Left ventricle myocardium inferior (tissue), 1 donor: Measurements from ENCODE around the gene ACSL3. TPM values are rescaled to one million over a fixed set of nuclear protein-coding genes. Genes with fewer than 3 reads are reported as not detected.
A peak's percentile ranks its signal among the peaks of the same experiment; 100 is the strongest.

Source experiments
- DNase-seq: peaks from one replicate; pipeline ENCODE4 v3.0.0-alpha.2; 2020
- H3K27ac ChIP-seq: fragments of 200-600 bp; replicated peaks from 2 replicates; pipeline ENCODE4 v1.8.0; 2021
- H3K27me3 ChIP-seq: fragments of 200-600 bp; 2 replicates; pipeline ENCODE4 v1.8.0; 2021; ENCODE audit warnings: low read depth
- H3K36me3 ChIP-seq: fragments of 200-600 bp; 2 replicates; pipeline ENCODE4 v1.8.0; 2021
- H3K4me1 ChIP-seq: fragments of 200-600 bp; 2 replicates; pipeline ENCODE4 v1.8.0; 2021
- H3K4me3 ChIP-seq: fragments of 200-600 bp; 2 replicates; pipeline ENCODE4 v1.8.0; 2021; ENCODE audit warnings: mild to moderate bottlenecking, moderate library complexity
- H3K9me3 ChIP-seq: fragments of 200-600 bp; replicated peaks from 2 replicates; pipeline ENCODE4 v1.8.0; 2021
- intact Hi-C: fragments of 100-400 bp; cut with micrococcal nuclease; formaldehyde crosslinking; loops from one replicate; pipeline ENCODE4 v1.11.0; 2022
- total RNA-seq: library from RNA; stranded (reverse); fragmentation: NEBNext Ultra II Directional; extraction: Animal tissue kit (Norgen Biotek cat#: 25700); gene quantifications from one replicate; pipeline ENCODE4 v1.2.1, GENCODE V29; 2021
- TF ChIP-seq, protein P1 (sequence below): fragments of 200-600 bp; IDR thresholded peaks from 2 replicates; pipeline ENCODE4 v1.8.0; 2021; ENCODE audit warnings: antibody characterized with exemption, mild to moderate bottlenecking, borderline replicate concordance
- donor health status: DM: no; HTN: yes; CAD: no; lungs with severe emphysema.

Gene ACSL3
- total RNA-seq, 1 donor from 2014 or later = 50.1 TPM

DNA sequence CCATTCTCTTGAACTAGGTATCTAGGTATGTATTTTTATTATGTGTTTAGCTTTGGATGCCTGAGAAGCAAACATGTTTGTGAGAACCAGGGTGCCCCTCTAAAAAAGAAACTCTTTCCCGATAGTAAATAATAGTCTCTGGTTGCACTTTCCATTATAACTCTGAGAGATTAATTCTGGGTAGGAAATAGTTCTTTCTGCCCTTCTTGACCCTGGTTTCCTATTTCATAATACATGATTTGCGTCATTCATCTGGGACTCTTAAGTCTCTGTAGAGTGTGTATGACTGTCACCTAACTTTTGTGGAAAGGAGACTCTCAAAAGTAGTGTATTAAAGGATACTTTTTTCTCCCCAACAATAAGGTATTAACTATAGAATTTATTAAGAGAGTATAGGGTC is 31.5 kb downstream of the ACSL3 start:
- Histone ChIP-seq H3K4me1 (peaks cover 63% of the 10 kb centered on the region), H3K27ac (peak overlapping the region; percentile 70), H3K9me3 (no peaks in the 10 kb centered on the region), H3K27me3 (no peaks in the 10 kb centered on the region), H3K36me3 (no peaks in the 10 kb centered on the region), H3K4me3 (peak overlapping the region; percentile 7)
- TF ChIP-seq, protein P1, sequence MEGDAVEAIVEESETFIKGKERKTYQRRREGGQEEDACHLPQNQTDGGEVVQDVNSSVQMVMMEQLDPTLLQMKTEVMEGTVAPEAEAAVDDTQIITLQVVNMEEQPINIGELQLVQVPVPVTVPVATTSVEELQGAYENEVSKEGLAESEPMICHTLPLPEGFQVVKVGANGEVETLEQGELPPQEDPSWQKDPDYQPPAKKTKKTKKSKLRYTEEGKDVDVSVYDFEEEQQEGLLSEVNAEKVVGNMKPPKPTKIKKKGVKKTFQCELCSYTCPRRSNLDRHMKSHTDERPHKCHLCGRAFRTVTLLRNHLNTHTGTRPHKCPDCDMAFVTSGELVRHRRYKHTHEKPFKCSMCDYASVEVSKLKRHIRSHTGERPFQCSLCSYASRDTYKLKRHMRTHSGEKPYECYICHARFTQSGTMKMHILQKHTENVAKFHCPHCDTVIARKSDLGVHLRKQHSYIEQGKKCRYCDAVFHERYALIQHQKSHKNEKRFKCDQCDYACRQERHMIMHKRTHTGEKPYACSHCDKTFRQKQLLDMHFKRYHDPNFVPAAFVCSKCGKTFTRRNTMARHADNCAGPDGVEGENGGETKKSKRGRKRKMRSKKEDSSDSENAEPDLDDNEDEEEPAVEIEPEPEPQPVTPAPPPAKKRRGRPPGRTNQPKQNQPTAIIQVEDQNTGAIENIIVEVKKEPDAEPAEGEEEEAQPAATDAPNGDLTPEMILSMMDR = no peak
- intact Hi-C loops = no loop called here
- no peak for DNase-seq

DNA sequence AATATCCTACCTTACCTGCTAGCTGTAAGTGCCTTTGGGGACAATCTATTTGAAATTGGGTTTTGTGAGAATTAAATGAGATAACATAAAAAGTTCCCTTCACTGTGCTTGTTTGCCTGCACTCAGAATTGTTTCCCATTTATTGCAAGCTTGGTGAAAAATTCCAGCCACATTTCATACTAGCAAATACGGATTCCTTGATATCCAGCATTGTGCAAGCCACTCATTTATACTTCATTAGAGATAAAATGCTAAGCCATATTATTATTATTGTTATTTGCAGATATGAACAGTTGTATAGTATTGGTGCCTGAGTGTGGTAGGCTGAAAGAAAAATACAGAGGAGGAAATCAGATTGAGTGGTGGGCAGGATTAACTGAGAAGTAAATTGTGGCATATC is 31.9 kb downstream of the ACSL3 start:
- no peak for DNase-seq
- Histone ChIP-seq H3K4me3 (peak overlapping the region; percentile 7), H3K27me3 (no peaks in the 10 kb centered on the region), H3K9me3 (no peaks in the 10 kb centered on the region), H3K36me3 (no peaks in the 10 kb centered on the region), H3K27ac (peak overlapping the region; percentile 70), H3K4me1 (peaks cover 60% of the 10 kb centered on the region)
- TF ChIP-seq, protein P1 = no peak
- intact Hi-C loops = no loop called here

DNA sequence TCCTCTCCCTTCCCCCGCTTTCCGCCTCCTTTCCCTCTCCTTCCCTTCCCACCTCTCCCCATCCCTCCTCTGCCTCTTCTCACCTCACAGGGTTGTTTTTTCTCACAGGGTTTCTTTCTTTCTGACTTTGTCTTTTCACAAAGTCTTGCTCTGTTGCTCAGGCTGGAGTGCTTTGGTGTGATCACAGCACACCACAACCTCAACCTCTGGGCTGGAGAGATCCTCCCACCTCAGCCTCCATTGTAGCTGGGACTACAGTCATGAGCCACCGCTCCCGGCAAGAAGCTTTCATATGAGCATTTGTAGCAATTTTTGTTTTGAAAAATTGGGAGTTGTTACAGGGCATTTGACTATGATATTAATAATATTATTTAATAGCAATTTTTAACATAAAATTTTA is 32.9 kb downstream of the ACSL3 start:
- H3K4me3 ChIP-seq = no peak overlapping the region
- no peaks in the 10 kb centered on the region for H3K36me3 ChIP-seq
- no peaks in the 10 kb centered on the region for H3K9me3 ChIP-seq
- TF ChIP-seq, protein P1 = no peak
- no peak overlapping the region for H3K27ac ChIP-seq
- intact Hi-C loops = no loop called here
- no peaks in the 10 kb centered on the region for H3K27me3 ChIP-seq
- no peak for DNase-seq
- peaks cover 69% of the 10 kb centered on the region for H3K4me1 ChIP-seq

DNA sequence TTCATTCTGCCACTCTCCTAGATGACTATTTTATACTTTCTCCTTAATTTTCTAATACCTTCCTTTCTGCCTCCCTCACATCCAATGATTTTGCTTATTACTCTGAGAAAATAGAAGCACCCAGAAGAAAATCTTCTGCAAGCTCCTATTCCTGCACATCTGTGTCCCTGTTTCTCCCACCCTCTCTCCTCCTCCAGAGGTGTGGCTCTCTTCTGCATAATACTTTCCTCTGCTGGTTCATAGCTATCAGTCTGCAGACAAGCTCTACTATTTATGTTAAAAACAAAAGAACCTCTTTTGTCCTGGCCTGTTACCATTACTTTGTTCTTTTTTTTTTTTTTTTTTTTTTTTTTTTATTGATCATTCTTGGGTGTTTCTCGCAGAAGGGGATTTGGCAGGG is 34.3 kb downstream of the ACSL3 start:
- no peak for DNase-seq
- Histone ChIP-seq H3K36me3 (no peaks in the 10 kb centered on the region), H3K4me3 (no peak overlapping the region), H3K27me3 (no peaks in the 10 kb centered on the region), H3K27ac (no peak overlapping the region), H3K9me3 (no peaks in the 10 kb centered on the region), H3K4me1 (peaks cover 67% of the 10 kb centered on the region)
- TF ChIP-seq, protein P1 = no peak
- intact Hi-C loops = no loop called here

DNA sequence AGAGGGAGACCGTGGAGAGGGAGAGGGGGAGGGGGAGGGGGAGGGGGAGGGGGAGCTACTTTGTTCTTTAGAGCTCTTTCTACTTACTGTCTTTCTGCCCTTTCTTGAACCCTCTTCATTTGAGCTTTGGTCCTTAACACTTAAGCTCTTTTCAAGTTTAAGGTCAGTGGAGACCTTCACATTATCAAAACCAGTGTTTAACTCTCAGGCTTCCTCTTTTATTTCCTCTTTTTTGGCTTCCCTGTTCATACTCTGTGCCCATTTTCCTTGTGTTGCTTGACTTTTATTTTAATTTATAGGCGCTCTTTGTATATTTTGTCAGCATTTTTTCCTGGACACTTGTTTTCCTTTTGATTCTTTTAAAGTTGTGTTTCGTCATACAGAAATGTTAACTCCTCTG is 37.1 kb downstream of the ACSL3 start:
- peaks cover 56% of the 10 kb centered on the region for H3K4me1 ChIP-seq
- intact Hi-C loops = no loop called here
- TF ChIP-seq, protein P1 = no peak
- H3K4me3 ChIP-seq = no peak overlapping the region
- no peaks in the 10 kb centered on the region for H3K9me3 ChIP-seq
- no peaks in the 10 kb centered on the region for H3K36me3 ChIP-seq
- no peak for DNase-seq
- H3K27ac ChIP-seq = no peak overlapping the region
- no peaks in the 10 kb centered on the region for H3K27me3 ChIP-seq
